IMR-90 (cell line): Measurements from ENCODE around the gene FLCN. TPM values are rescaled to one million over a fixed set of nuclear protein-coding genes. Genes with fewer than 3 reads are reported as not detected.

Experiments used
- ATAC-seq: fragments of 200-7000 bp; cut with Tn5 transposase; 2 replicates; pipeline ENCODE4 v1.9.1; 2020; ENCODE audit warnings: low read depth, mild to moderate bottlenecking, moderate library complexity
- BruUV-seq: library from RNA; stranded (reverse); fragments of 400-500 nt; replicated peaks from 2 replicates; lab custom pipeline; 2021; lab: Mats Ljungman, UMichigan
- CTCF ChIA-PET: fragments of 300-600 bp; formaldehyde crosslinking; extraction: SDS; loops from one replicate; lab custom pipeline; 2021; ENCODE audit warnings: antibody characterized with exemption; lab: Yijun Ruan, JAX
- POLR2A ChIA-PET: fragments of 300-600 bp; sonication (Branson Sonifier 250); formaldehyde crosslinking; loops from one replicate; lab custom pipeline; 2022; ENCODE audit warnings: antibody characterized with exemption; ENCODE audit not compliant: unreplicated experiment; lab: Charles Lee
- DNase-seq: peaks from one replicate; pipeline ENCODE4 v3.0.0; 2013
- H2AFZ ChIP-seq: replicated peaks from 2 replicates; pipeline ENCODE3; 2013; ENCODE audit warnings: low read length, mild to moderate bottlenecking; ENCODE audit not compliant: poor library complexity
- H2AK5ac ChIP-seq: 2 replicates; pipeline ENCODE4 v1.6.1; 2013; ENCODE audit warnings: low read depth, low read length, inconsistent platforms
- H2AK9ac ChIP-seq: replicated peaks from 2 replicates; pipeline ENCODE3; 2013; ENCODE audit warnings: mild to moderate bottlenecking, low read depth, low read length, moderate library complexity; ENCODE audit not compliant: poor library complexity
- H2BK120ac ChIP-seq: 2 replicates; pipeline ENCODE4 v1.6.1; 2013; ENCODE audit warnings: low read depth, low read length, inconsistent platforms
- H2BK15ac ChIP-seq: 3 replicates; pipeline ENCODE4 v1.6.1; 2013; ENCODE audit warnings: low read depth, low read length, inconsistent platforms
- H2BK20ac ChIP-seq: 2 replicates; pipeline ENCODE4 v1.6.1; 2013; ENCODE audit warnings: low read depth, mild to moderate bottlenecking, inconsistent platforms, low read length, moderate library complexity
- H2BK5ac ChIP-seq: 2 replicates; pipeline ENCODE4 v1.6.1; 2013; ENCODE audit warnings: mild to moderate bottlenecking, low read depth, low read length, inconsistent platforms; ENCODE audit not compliant: poor library complexity, severe bottlenecking
- H3K14ac ChIP-seq: replicated peaks from 2 replicates; pipeline ENCODE4 v1.6.1; 2013; ENCODE audit warnings: low read depth, low read length, inconsistent platforms
- H3K18ac ChIP-seq: 2 replicates; pipeline ENCODE4 v1.6.1; 2013; ENCODE audit warnings: low read depth, low read length, control low read depth
- H3K23ac ChIP-seq: 2 replicates; pipeline ENCODE4 v1.6.1; 2013; ENCODE audit warnings: low read depth, low read length, inconsistent platforms
- H3K27ac ChIP-seq: 2 replicates; pipeline ENCODE4 v1.5.1; 2013; ENCODE audit warnings: mild to moderate bottlenecking, control low read depth, low read length; ENCODE audit not compliant: insufficient read depth
- H3K27me3 ChIP-seq: 2 replicates; pipeline ENCODE4 v1.6.1; 2013; ENCODE audit warnings: low read length; ENCODE audit not compliant: control insufficient read depth, insufficient read depth
- H3K36me3 ChIP-seq: 2 replicates; pipeline ENCODE4 v1.6.1; 2013; ENCODE audit warnings: low read length, mixed read lengths; ENCODE audit not compliant: control insufficient read depth, insufficient read depth
- H3K4ac ChIP-seq: 2 replicates; pipeline ENCODE4 v1.6.1; 2013; ENCODE audit warnings: low read depth, low read length, inconsistent platforms
- H3K4me1 ChIP-seq: 2 replicates; pipeline ENCODE4 v1.6.1; 2013; ENCODE audit warnings: low read length, mixed read lengths; ENCODE audit not compliant: control insufficient read depth, insufficient read depth
- H3K4me2 ChIP-seq: 2 replicates; pipeline ENCODE4 v1.6.1; 2013; ENCODE audit warnings: low read depth, mild to moderate bottlenecking, control low read depth, low read length, moderate library complexity
- H3K4me3 ChIP-seq: 2 replicates; pipeline ENCODE4 v1.5.1; 2013; ENCODE audit warnings: low read depth, mild to moderate bottlenecking, control low read depth, low read length, moderate library complexity; ENCODE audit not compliant: insufficient read depth
- H3K56ac ChIP-seq: 2 replicates; pipeline ENCODE4 v1.6.1; 2013; ENCODE audit warnings: low read length, inconsistent platforms; ENCODE audit not compliant: insufficient read depth; ENCODE audit errors: extremely low read depth
- H3K79me1 ChIP-seq, 2 experiments: 2 replicates each; pipeline ENCODE4 v1.6.1; 2013; ENCODE audit warnings: low read length in 2 of 2, inconsistent platforms in 1 of 2, low read depth in 1 of 2
- H3K9ac ChIP-seq: 2 replicates; pipeline ENCODE4 v1.6.1; 2013; ENCODE audit warnings: low read depth, low read length, control low read depth
- H3K9me1 ChIP-seq: 2 replicates; pipeline ENCODE4 v1.6.1; 2013; ENCODE audit warnings: low read length, inconsistent platforms; ENCODE audit not compliant: insufficient read depth
- H3K9me3 ChIP-seq: 2 replicates; pipeline ENCODE4 v1.6.1; 2013; ENCODE audit warnings: low read length; ENCODE audit not compliant: control insufficient read depth, insufficient read depth
- H4K20me1 ChIP-seq: 2 replicates; pipeline ENCODE4 v1.6.1; 2013; ENCODE audit warnings: low read length, inconsistent platforms; ENCODE audit not compliant: insufficient read depth
- H4K5ac ChIP-seq: 2 replicates; pipeline ENCODE4 v1.6.1; 2013; ENCODE audit warnings: mild to moderate bottlenecking, low read depth, low read length, control low read depth
- H4K8ac ChIP-seq, 2 experiments: 2 replicates each; pipeline ENCODE4 v1.6.1; 2013; ENCODE audit warnings: low read depth in 2 of 2, low read length in 2 of 2, control low read depth in 1 of 2, inconsistent platforms in 1 of 2
- H4K91ac ChIP-seq: 2 replicates; pipeline ENCODE4 v1.6.1; 2013; ENCODE audit warnings: low read depth, low read length, inconsistent platforms; ENCODE audit not compliant: insufficient read depth
- CEBPB ChIP-seq: IDR thresholded peaks from 2 replicates; pipeline ENCODE4 v1.6.1; 2012; ENCODE audit warnings: low read depth, low read length, improper control_type of control experiment
- CHD1 ChIP-seq: IDR thresholded peaks from 2 replicates; pipeline ENCODE4 v1.6.1; 2012; ENCODE audit warnings: low read depth, low read length, improper control_type of control experiment
- MAFK ChIP-seq: IDR thresholded peaks from 2 replicates; pipeline ENCODE4 v1.6.1; 2012; ENCODE audit warnings: low read depth, low read length, improper control_type of control experiment
- MAZ ChIP-seq: IDR thresholded peaks from 2 replicates; pipeline ENCODE4 v1.6.1; 2012; ENCODE audit warnings: low read depth, mild to moderate bottlenecking, low read length, improper control_type of control experiment, moderate library complexity, borderline replicate concordance
- NFE2L2 ChIP-seq: fragments of 150-350 bp; IDR thresholded peaks from 2 replicates; pipeline ENCODE4 v1.6.1; 2016; ENCODE audit warnings: low read depth, mild to moderate bottlenecking, low read length
- RFX5 ChIP-seq: IDR thresholded peaks from 2 replicates; pipeline ENCODE4 v1.8.0; 2012; ENCODE audit warnings: low read depth, mild to moderate bottlenecking, low read length, moderate library complexity
- SMC3 ChIP-seq: fragments of 150-350 bp; IDR thresholded peaks from 2 replicates; pipeline ENCODE4 v1.6.1; 2016; ENCODE audit warnings: low read depth, mild to moderate bottlenecking, antibody characterized with exemption, low read length, moderate library complexity
- WGBS, 2 experiments: methylation state at CpG; one replicate each; pipeline versions ENCODE4 v1.1.5 to v1.1.7; 2013; ENCODE audit warnings: missing lambda C conversion rate in 2 of 2; ENCODE audit not compliant: insufficient read length in 1 of 2; ENCODE audit errors: extremely low coverage in 2 of 2; 5-methylcytosine and 5-hydroxymethylcytosine counted together
- dilution Hi-C: fragments of 300-500 bp; cut with HindIII; formaldehyde crosslinking; loops from one replicate; pipeline ENCODE4 v1.14.3; 2018; ENCODE audit warnings: low sequenced_read_pairs; ENCODE audit not compliant: unreplicated experiment
- in situ Hi-C: fragments of 300-500 bp; cut with MboI; formaldehyde crosslinking; loops from 3 replicates; pipeline ENCODE4 v1.14.3; 2019; ENCODE audit warnings: low sequenced_read_pairs, inconsistent platforms, mixed read lengths
- intact Hi-C: fragments of 100-400 bp; cut with micrococcal nuclease; formaldehyde crosslinking; loops from 2 replicates; pipeline ENCODE4 v1.10.0; 2022
- polyA plus RNA-seq, 3 experiments: library from polyadenylated mRNA; depleted of rRNA; stranded (reverse); fragments of >200 nt; gene quantifications; 2 replicates each; pipeline ENCODE4 v1.2.3, GENCODE V29; 2012; ENCODE audit warnings: low replicate concordance in 1 of 3
- total RNA-seq: library from RNA; depleted of rRNA; stranded (reverse); fragments of >200 nt; gene quantifications from 2 replicates; pipeline ENCODE4 v1.2.3, GENCODE V29; 2012
- TF ChIP-seq, protein P1 (sequence below): fragments of 150-350 bp; IDR thresholded peaks from 2 replicates; pipeline ENCODE4 v1.6.1; 2016; ENCODE audit warnings: low read depth, mild to moderate bottlenecking, low read length, moderate library complexity, borderline replicate concordance
- TF ChIP-seq, protein P2 (sequence below): fragments of 150-350 bp; IDR thresholded peaks from 2 replicates; pipeline ENCODE4 v1.6.1; 2017; ENCODE audit warnings: mild to moderate bottlenecking, antibody characterized with exemption, low read length, low read depth

FLCN gene
- total and polyA plus RNA-seq, 2 of the 4 experiments (the other 2 are of a cell fraction): 16.8 to 24.8 TPM

DNA sequence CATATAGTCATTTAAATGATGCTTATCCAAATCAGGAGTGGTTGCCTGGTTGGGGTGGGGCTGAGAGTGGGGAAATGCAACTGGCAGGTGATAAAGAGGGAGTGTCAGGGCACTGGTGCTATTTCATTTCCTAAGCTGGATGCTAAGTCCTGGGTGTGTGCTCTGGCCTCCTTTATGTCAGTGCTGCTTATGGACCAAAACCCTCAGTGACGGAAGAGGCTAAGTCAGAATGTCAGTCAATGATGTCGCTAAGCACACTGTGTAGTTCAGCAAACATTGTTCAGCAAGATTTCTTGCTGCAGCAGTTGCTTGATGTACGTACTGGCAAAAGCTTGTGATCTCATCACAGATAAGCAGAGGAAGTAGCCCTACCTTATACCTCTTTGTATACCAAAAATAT lies 16.4 kb upstream of the FLCN start:
- Histone ChIP-seq H3K27me3 (no peaks in the 10 kb centered on the region), H2AK5ac (no peak overlapping the region), H2BK20ac (no peak overlapping the region), H3K27ac (no peak overlapping the region), H3K23ac (no peak overlapping the region), H3K4me1 (no peaks in the 10 kb centered on the region), H3K14ac (no peak overlapping the region), H3K9ac (no peak overlapping the region), H3K4ac (no peak overlapping the region), H3K4me2 (no peak overlapping the region), H4K8ac (no peak overlapping the region), H3K56ac (no peak overlapping the region), H2BK120ac (no peak overlapping the region), H4K91ac (no peak overlapping the region), H3K9me1 (peaks cover 3% of the 10 kb centered on the region; the same call in 1 of the 2 replicates), H2AFZ (no peak overlapping the region), H2BK5ac (no peak overlapping the region), H4K5ac (no peak overlapping the region), H2AK9ac (no peak overlapping the region), H3K4me3 (no peak overlapping the region), H4K20me1 (no peaks in the 10 kb centered on the region), H3K18ac (no peak overlapping the region), H2BK15ac (no peak overlapping the region), H3K36me3 (peaks cover 41% of the 10 kb centered on the region), H3K79me1 (peaks cover 3 to 7% of the 10 kb centered on the region in 2 experiments; a peak in 1 of 4 replicates), H3K9me3 (no peaks in the 10 kb centered on the region)
- ChIA-PET POLR2A (no interaction called here), CTCF (no interaction called here)
- no TSS peak for BruUV-seq
- DNase-seq (no peak), ATAC-seq (no peak)
- intact Hi-C loops (no loop called here), in situ Hi-C loops (no loop called here), dilution Hi-C loops (no loop called here)
- 100% methylated on average over 1 of the region's 3 CpGs; no CpG with 5 or more reads in 1 of the 2 experiments for WGBS, 2 experiments
- no peak for TF ChIP-seq NFE2L2
- TF ChIP-seq CHD1: no peak
- no peak for TF ChIP-seq CEBPB
- no peak for TF ChIP-seq RFX5
- TF ChIP-seq MAFK: no peak
- TF ChIP-seq, protein P1, sequence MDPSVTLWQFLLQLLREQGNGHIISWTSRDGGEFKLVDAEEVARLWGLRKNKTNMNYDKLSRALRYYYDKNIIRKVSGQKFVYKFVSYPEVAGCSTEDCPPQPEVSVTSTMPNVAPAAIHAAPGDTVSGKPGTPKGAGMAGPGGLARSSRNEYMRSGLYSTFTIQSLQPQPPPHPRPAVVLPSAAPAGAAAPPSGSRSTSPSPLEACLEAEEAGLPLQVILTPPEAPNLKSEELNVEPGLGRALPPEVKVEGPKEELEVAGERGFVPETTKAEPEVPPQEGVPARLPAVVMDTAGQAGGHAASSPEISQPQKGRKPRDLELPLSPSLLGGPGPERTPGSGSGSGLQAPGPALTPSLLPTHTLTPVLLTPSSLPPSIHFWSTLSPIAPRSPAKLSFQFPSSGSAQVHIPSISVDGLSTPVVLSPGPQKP: no peak
- TF ChIP-seq SMC3: no peak
- TF ChIP-seq MAZ: no peak
- TF ChIP-seq, protein P2, sequence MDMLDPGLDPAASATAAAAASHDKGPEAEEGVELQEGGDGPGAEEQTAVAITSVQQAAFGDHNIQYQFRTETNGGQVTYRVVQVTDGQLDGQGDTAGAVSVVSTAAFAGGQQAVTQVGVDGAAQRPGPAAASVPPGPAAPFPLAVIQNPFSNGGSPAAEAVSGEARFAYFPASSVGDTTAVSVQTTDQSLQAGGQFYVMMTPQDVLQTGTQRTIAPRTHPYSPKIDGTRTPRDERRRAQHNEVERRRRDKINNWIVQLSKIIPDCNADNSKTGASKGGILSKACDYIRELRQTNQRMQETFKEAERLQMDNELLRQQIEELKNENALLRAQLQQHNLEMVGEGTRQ: no peak
